Hematopoietic multipotent progenitor cell treated with erythropoietin and hydrocortisone succinate and interleukin-3 and kit ligand, for 6 days (in vitro differentiated cells): ENCODE measurements around the gene KIRREL3.

Experiments
- DNase-seq: peaks from one replicate; pipeline ENCODE4 v3.0.0-alpha.2; 2015

Gene KIRREL3

GRCh38 chr11:126901783-126902182, 98.8 kb downstream of the KIRREL3 start:
- DNase-seq, result no peak

GRCh38 chr11:126899961-126900748, 100.4 kb downstream of the KIRREL3 start:
- DNase-seq, result no peak

DNA sequence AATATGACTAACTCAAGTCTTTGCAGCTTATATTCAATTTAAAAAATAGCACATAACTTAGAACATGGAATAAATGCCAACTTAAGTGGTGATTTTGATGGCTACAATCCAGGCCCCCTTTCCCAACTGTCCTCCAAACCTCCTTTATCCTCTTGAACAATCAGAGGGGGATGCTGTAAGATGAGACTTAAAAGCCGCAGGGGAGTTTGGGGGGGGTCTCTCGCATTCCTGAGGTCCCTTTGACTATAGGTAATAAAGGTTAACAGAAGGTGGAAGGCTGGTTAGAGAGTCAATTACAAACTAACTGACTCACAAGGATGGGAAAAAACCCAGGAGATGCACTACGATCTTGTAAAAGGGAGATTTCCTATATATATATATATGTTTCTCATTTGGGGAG, 101.8 kb downstream of the KIRREL3 start:
- DNase-seq, result no peak

DNA sequence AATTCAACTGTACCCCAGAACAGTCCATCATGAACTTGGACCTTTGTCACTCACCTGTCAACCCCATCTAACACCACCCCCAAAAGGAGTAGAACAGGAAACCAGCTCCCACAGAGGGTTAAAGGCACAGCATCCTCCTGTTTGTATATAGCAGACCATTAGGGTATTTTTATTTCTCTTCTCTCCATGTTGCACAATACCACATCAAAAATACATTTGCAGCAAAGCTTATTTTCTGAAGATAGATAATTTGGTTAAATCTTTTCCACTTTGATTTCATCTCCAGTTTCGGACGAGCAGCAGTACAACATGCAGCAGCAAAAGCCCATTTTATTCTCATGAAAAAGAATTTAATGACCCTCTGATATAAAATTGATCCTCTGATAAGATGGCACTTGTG, 103.1 kb downstream of the KIRREL3 start:
- DNase-seq, result no peak

GRCh38 chr11:126896025-126896424, 104.5 kb downstream of the KIRREL3 start:
- no peak for DNase-seq

GRCh38 chr11:126893796-126894195, 106.8 kb downstream of the KIRREL3 start:
- DNase-seq, result peak; percentile 2

GRCh38 chr11:126892756-126893155, 107.8 kb downstream of the KIRREL3 start:
- DNase-seq, result no peak

DNA sequence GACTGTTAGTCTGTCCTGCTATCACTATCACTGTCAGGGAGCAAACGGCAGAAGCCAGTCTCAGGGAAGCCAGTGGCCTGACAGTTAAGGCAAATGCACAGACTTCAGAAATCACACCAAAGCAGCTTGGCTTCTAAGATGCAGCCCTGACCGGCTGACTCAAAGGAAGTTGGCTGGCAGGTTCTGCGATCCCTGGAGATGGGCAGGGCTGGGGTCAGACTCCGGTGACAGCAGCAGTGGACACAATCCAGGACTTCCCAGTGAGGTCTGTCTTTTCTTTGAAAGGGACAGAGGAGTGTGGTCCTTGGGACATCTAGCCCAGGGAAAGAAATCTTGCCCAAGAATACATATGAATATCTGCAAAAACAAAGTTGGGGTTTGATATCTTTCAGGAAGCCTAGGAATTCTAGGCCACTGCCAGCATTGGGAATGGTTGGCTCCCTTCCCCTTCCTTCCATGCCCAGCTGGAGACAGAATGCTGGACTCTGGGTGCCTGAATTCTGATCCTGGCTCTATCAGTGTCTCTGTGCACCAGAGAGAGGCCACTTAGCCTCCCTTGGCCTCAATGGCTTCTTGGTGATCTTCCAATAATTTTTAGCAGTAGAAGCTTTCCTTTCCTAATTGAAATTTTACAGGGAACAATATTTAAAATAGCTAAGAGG, 108.9 kb downstream of the KIRREL3 start:
- no peak for DNase-seq

DNA sequence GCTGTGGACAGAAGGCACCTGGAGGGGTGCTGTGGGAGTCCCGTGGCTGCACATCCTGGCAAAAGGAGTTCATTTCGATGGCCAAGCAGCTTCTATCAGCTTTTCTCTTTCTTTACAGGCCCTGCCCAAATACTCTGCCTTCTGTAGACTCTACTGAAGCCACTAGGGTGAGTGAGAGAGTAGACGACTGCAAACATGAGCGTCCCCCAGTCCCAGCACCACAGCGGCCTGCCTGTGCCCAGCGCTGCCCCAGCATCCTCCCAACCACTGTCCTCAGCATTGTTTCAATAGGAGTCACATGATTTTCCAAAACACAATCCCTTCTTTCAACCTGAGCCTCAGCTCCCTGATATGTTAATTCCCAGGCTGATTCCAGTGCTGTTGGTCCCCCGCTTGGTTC, 110.0 kb downstream of the KIRREL3 start:
- DNase-seq, result no peak

DNA sequence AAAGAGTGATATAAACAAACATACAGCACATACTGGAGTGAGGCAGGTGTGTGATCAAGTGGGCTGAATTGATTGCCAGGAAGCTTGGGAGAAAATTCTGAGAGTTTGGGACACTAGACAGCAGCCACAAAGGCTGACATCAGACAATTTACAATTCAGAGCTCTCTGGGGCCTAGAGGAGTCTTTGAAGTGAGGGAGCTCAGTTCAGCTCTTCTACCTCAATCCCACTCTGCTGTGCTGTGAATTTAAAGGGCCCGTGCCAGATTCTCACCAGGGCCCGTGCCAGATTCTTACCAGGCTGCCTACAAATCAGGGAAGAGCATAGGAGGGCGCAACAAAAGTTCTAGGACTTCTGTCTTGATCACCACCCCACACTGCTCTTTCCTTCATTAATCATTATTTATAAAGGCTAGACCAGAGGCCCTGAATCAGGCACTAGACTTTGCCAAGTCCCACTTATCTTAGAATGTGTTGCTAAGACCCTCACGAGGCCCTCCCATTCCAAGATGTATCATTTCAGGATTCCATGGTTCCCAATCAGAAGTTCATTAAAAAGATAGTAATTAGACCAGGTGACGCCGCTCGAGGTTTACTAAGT, 112.4 kb downstream of the KIRREL3 start:
- no peak for DNase-seq

DNA sequence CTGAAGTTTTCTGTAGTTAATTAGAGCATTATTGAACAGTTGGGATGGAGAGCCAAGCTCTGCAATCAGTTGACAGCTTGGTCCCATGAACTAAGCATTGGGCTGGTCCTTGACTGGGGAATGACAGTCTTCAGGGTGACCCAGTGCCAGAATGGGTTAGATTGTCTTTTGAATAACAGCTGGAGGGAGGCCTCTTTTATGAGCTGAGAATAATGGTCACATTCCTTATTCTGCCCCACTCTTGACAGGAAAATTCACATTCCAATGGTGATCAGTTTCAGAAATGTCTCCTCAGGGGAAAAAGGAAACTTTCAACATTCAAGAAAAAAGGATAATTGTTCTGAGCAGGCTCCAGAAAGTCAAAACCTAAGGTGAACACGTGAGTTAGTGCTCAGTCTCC, 113.9 kb downstream of the KIRREL3 start:
- DNase-seq, result no peak

DNA sequence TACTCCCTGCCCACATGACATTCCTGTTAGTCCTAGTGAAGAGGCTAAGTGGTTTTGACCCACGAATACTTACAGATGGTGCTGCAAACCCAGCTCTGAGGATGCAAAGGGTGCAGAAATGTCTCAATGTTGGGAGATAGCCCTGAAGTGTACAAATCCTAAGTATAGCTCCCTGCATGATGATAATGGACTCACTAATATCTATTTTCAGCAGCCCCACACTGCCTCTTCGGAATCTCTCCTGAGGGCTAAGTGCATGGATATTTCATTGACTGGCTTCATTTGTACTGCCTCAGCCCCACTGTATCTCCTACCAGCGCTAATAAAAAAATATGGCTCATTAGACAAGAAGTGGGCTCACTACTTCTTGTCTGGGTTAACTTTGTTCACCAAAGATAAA, 114.5 kb downstream of the KIRREL3 start:
- DNase-seq, result no peak

DNA sequence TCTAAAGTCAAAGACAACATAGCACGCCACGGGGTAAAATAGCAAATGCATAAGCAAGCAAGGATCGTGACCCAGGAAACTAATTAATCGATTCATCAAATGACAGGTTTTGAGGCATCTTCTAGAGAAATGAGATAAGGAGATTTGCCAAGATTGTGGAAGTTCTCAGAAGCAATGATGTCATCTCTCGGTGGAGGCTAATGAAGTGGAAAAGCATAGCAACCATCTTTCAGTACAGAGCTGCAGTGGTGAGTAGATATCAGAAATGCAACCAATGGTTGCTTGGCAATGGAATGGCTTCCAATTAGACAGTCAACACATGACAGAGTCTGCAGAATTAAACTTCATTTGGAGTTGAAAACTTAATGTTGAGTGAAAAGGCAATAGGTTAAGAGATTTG, 116.0 kb downstream of the KIRREL3 start:
- DNase-seq, result no peak

DNA sequence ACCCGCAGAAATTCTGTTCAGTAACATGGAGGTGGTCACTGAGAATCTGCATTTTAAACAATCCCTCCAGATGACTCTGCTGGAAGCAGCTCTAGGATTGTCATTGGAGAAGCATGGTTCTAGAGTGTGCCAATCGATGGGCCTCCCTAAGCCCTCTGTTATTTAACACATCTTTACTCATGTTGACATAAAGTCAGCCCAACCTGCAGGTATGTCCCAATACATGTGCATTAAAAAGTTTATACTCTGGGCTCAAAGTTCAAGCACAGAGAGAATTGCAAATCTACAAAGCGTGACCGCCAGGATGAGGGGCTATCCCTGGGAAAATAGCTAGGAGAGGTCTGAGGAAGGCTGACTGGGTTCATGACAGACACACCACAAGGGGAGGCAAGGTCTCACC, 116.4 kb downstream of the KIRREL3 start:
- no peak for DNase-seq

GRCh38 chr11:126880872-126881271, 119.7 kb downstream of the KIRREL3 start:
- DNase-seq, result no peak

DNA sequence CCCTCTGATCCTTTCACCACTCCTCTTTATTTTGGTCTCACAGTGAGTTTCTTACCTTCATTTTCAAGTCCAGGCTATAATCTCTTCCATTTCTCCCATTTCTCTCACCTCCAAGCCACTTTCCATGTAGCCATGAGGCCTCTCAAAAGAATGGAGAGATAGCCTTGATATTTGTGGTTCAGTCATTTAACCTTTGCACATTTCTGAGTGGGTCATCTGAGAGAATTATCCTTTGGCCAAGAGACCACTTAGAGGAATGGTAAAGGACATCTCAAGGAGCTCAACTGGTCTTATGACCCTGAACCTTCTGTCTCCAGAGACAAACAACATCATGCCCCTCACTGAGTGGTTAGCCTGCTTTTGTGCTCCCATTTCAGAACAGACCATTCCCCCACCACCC, 121.1 kb downstream of the KIRREL3 start:
- no peak for DNase-seq

- DNase-seq, result no peak
Observed at GRCh38 chr11:126878913-126879482, 121.6 kb downstream of the KIRREL3 start.

- DNase-seq, result peak; percentile 7
Observed at GRCh38 chr11:126874831-126875230, 125.7 kb downstream of the KIRREL3 start.

GRCh38 chr11:126874276-126874675, 126.3 kb downstream of the KIRREL3 start:
- DNase-seq, result no peak

- no peak for DNase-seq
Observed at GRCh38 chr11:126871792-126872191, 128.8 kb downstream of the KIRREL3 start.

- no peak for DNase-seq
Observed at GRCh38 chr11:126870021-126870420, 130.5 kb downstream of the KIRREL3 start.

- DNase-seq, result no peak
Observed at GRCh38 chr11:126868741-126869140, 131.8 kb downstream of the KIRREL3 start.

- DNase-seq, result no peak
Observed at GRCh38 chr11:126864934-126865333, 135.6 kb downstream of the KIRREL3 start.
